SK-N-SH treated with all-trans-retinoic acid at 6 μM for 48 hours (cell line): ENCODE results near the gene PCID2.

Experiments used
- ATAC-seq: fragments of 200-7000 bp; cut with Tn5 transposase; 3 replicates; pipeline ENCODE4 v1.9.1; 2020; ENCODE audit warnings: mild to moderate bottlenecking, moderate library complexity
- ARNTL ChIP-seq: fragments of 450-650 bp; formaldehyde crosslinking; IDR thresholded peaks from 2 replicates; pipeline ENCODE4 v1.5.0; 2020; ENCODE audit warnings: low read depth, mild to moderate bottlenecking, moderate library complexity, borderline replicate concordance
- BACH2 ChIP-seq: fragments of 250-450 bp; sonication (Bioruptor Pico); IDR thresholded peaks from 2 replicates; pipeline ENCODE4 v1.9.0; 2021; ENCODE audit warnings: mild to moderate bottlenecking, borderline replicate concordance
- CREB5 ChIP-seq: fragments of 250-450 bp; sonication (Bioruptor Pico); IDR thresholded peaks from 2 replicates; pipeline ENCODE4 v1.5.1; 2020; ENCODE audit warnings: low read depth, mild to moderate bottlenecking, moderate library complexity
- CSDC2 ChIP-seq: fragments of 250-450 bp; sonication (Bioruptor Pico); IDR thresholded peaks from 2 replicates; pipeline ENCODE4 v1.5.0; 2020; ENCODE audit warnings: mild to moderate bottlenecking, moderate library complexity
- CSRNP3 ChIP-seq: fragments of 250-450 bp; sonication (Bioruptor Pico); IDR thresholded peaks from 2 replicates; pipeline ENCODE4 v1.5.1; 2021; ENCODE audit warnings: mild to moderate bottlenecking, moderate library complexity
- ESRRG ChIP-seq: fragments of 250-450 bp; sonication (Bioruptor Pico); IDR thresholded peaks from 2 replicates; pipeline ENCODE4 v1.6.1; 2021; ENCODE audit warnings: mild to moderate bottlenecking
- ISL1 ChIP-seq: fragments of 250-450 bp; sonication (Bioruptor Pico); IDR thresholded peaks from 2 replicates; pipeline ENCODE4 v2.1.2; 2022; ENCODE audit warnings: mild to moderate bottlenecking, moderate library complexity
- OSR1 ChIP-seq: fragments of 250-450 bp; sonication (Bioruptor Pico); IDR thresholded peaks from 2 replicates; pipeline ENCODE4 v1.8.0; 2022; ENCODE audit warnings: moderate library complexity, mild to moderate bottlenecking, inconsistent platforms
- PATZ1 ChIP-seq: fragments of 250-450 bp; sonication (Bioruptor Pico); IDR thresholded peaks from 2 replicates; pipeline ENCODE4 v1.8.0; 2020; ENCODE audit warnings: mild to moderate bottlenecking, moderate library complexity, borderline replicate concordance
- POU6F1 ChIP-seq: fragments of 250-450 bp; sonication (Bioruptor Pico); IDR thresholded peaks from 2 replicates; pipeline ENCODE4 v1.8.0; 2021; ENCODE audit warnings: low read depth, mild to moderate bottlenecking, moderate library complexity, borderline replicate concordance
- PPARA ChIP-seq: fragments of 250-450 bp; sonication (Bioruptor Pico); IDR thresholded peaks from 2 replicates; pipeline ENCODE4 v1.5.0; 2020; ENCODE audit warnings: mild to moderate bottlenecking, borderline replicate concordance
- RARB ChIP-seq: fragments of 250-450 bp; sonication (Bioruptor Pico); IDR thresholded peaks from 2 replicates; pipeline ENCODE4 v1.8.0; 2021; ENCODE audit warnings: mild to moderate bottlenecking, moderate library complexity
- SNAI2 ChIP-seq: fragments of 250-450 bp; sonication (Bioruptor Pico); IDR thresholded peaks from 2 replicates; pipeline ENCODE4 v1.5.0; 2020; ENCODE audit warnings: mild to moderate bottlenecking, moderate library complexity
- TCF4 ChIP-seq: fragments of 250-450 bp; sonication (Bioruptor Pico); IDR thresholded peaks from 2 replicates; pipeline ENCODE4 v1.8.0; 2021; ENCODE audit warnings: mild to moderate bottlenecking, moderate library complexity, borderline replicate concordance
- TOX ChIP-seq: fragments of 250-450 bp; sonication (Bioruptor Pico); IDR thresholded peaks from 2 replicates; pipeline ENCODE4 v1.8.0; 2021; ENCODE audit warnings: mild to moderate bottlenecking, moderate library complexity, borderline replicate concordance
- TSHZ2 ChIP-seq: fragments of 250-450 bp; sonication (Bioruptor Pico); IDR thresholded peaks from 2 replicates; pipeline ENCODE4 v1.5.0; 2020; ENCODE audit warnings: mild to moderate bottlenecking, moderate library complexity
- ZC3H10 ChIP-seq: fragments of 250-450 bp; sonication (Bioruptor Pico); IDR thresholded peaks from 2 replicates; pipeline ENCODE4 v1.5.1; 2021; ENCODE audit warnings: mild to moderate bottlenecking, moderate library complexity
- ZFP3 ChIP-seq: fragments of 250-450 bp; sonication (Bioruptor Pico); IDR thresholded peaks from 2 replicates; pipeline ENCODE4 v1.5.0; 2020; ENCODE audit warnings: mild to moderate bottlenecking, moderate library complexity
- ZFP30 ChIP-seq: fragments of 450-650 bp; formaldehyde crosslinking; IDR thresholded peaks from 2 replicates; pipeline ENCODE4 v1.5.0; 2022; ENCODE audit warnings: mild to moderate bottlenecking, moderate library complexity
- ZNF565 ChIP-seq: fragments of 450-650 bp; formaldehyde crosslinking; conservative IDR thresholded peaks from 2 replicates; pipeline ENCODE4 v1.5.0; 2020; ENCODE audit warnings: low read depth, mild to moderate bottlenecking, moderate library complexity
- ZNF70 ChIP-seq: fragments of 450-650 bp; formaldehyde crosslinking; IDR thresholded peaks from 2 replicates; pipeline ENCODE4 v1.5.0; 2020; ENCODE audit warnings: mild to moderate bottlenecking, moderate library complexity
- ZNF8 ChIP-seq: fragments of 450-650 bp; formaldehyde crosslinking; IDR thresholded peaks from 2 replicates; pipeline ENCODE4 v1.5.0; 2020; ENCODE audit warnings: mild to moderate bottlenecking, moderate library complexity

PCID2 gene

GRCh38 chr13:113187263-113187669 is 21.2 kb downstream of the PCID2 start:
- peak; percentile 99 for ATAC-seq
- TF ChIP-seq SNAI2 (CRISPR knock-in tag) (no peak), ZNF70 (CRISPR knock-in tag) (no peak), TOX (0 out of 2 replicates have a peak, but pooled peaks have one; percentile 25), ESRRG (CRISPR knock-in tag) (no peak), RARB (CRISPR knock-in tag) (no peak), PPARA (CRISPR knock-in tag) (no peak), ISL1 (CRISPR knock-in tag) (peak; percentile 92), ZC3H10 (CRISPR knock-in tag) (peak; percentile 48; the same call in 1 of the 2 replicates), ZFP3 (CRISPR knock-in tag) (peak; percentile 49; the same call in 1 of the 2 replicates), TSHZ2 (CRISPR knock-in tag) (no peak), TCF4 (CRISPR knock-in tag) (no peak), PATZ1 (CRISPR knock-in tag) (no peak), OSR1 (CRISPR knock-in tag) (no peak)
- TF ChIP-seq, all 23 proteins: peak for 4

- no peak for TF ChIP-seq ZNF565 (CRISPR knock-in tag)
- TF ChIP-seq ZFP3 (CRISPR knock-in tag), result no peak
- TF ChIP-seq CREB5 (CRISPR knock-in tag), result no peak
- TF ChIP-seq TSHZ2 (CRISPR knock-in tag), result no peak
- no peak for TF ChIP-seq PPARA (CRISPR knock-in tag)
- no peak for TF ChIP-seq ZFP30 (CRISPR knock-in tag)
- TF ChIP-seq TOX, result no peak
- TF ChIP-seq POU6F1 (CRISPR knock-in tag), result no peak
- no peak for TF ChIP-seq ARNTL (CRISPR knock-in tag)
- TF ChIP-seq CSRNP3 (CRISPR knock-in tag), result no peak
- no peak for TF ChIP-seq OSR1 (CRISPR knock-in tag)
- no peak for TF ChIP-seq ESRRG (CRISPR knock-in tag)
- TF ChIP-seq ZNF8 (CRISPR knock-in tag), result no peak
- no peak for TF ChIP-seq ISL1 (CRISPR knock-in tag)
- no peak for TF ChIP-seq CSDC2 (CRISPR knock-in tag)
- TF ChIP-seq BACH2 (CRISPR knock-in tag), result no peak
- no peak for TF ChIP-seq TCF4 (CRISPR knock-in tag)
- no peak for TF ChIP-seq ZC3H10 (CRISPR knock-in tag)
- TF ChIP-seq PATZ1 (CRISPR knock-in tag), result no peak
- ATAC-seq, result no peak
Observed at GRCh38 chr13:113186061-113186900, 22.2 kb downstream of the PCID2 start.
